ENCODE measurements around the gene SEC14L3.

The SEC14L3 gene

DNA sequence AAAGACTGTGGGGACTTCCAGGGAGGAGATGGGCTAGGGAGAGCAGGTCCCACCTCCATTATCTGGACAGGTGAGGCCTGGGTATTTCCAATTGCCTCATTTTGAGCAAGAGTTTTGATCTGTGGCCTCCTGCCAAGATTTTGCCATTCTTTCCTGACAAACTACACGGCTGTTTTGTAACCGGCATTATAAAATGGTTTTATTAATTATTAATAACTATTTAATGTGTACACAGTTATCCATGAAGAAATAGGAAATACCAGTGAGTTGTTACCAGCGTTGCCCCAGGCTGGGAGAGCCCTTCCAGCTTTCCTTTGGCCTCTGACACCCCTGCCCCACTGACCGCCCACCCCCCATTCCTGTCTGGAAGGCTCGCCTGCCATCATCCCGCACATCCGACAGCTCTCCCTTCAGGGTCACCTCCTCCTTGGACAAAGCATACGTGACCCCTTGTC lies 14.9 kb upstream of the SEC14L3 start:
- no peak for DNase-seq (ENCODE audit: low read depth)
- no peak overlapping the region for H3K4me3 ChIP-seq (ENCODE audit: low read length)
- TF ChIP-seq, protein P1, sequence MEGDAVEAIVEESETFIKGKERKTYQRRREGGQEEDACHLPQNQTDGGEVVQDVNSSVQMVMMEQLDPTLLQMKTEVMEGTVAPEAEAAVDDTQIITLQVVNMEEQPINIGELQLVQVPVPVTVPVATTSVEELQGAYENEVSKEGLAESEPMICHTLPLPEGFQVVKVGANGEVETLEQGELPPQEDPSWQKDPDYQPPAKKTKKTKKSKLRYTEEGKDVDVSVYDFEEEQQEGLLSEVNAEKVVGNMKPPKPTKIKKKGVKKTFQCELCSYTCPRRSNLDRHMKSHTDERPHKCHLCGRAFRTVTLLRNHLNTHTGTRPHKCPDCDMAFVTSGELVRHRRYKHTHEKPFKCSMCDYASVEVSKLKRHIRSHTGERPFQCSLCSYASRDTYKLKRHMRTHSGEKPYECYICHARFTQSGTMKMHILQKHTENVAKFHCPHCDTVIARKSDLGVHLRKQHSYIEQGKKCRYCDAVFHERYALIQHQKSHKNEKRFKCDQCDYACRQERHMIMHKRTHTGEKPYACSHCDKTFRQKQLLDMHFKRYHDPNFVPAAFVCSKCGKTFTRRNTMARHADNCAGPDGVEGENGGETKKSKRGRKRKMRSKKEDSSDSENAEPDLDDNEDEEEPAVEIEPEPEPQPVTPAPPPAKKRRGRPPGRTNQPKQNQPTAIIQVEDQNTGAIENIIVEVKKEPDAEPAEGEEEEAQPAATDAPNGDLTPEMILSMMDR (conservative IDR thresholded peaks at IDR 0.05; ENCODE audit: low read depth, low read length): no peak

DNA sequence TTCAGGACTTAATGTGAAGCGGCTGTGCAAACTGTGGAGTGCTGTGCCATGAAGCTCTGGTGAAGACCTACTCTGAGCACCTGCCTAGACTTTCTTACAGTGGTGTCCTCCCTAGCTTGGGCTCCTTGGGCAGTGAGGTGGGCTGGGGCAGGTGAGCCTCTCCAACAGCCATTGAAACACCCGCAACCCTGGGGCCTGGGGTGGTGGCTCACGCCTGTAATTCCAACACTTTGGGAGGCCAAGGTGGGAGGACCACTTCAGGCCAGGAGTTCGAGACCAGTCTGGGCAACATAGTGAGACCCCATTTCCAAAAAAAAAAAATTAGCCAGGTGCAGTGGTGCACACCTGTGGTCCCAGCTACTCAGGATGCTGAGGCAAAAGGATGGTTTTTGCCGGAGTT lies 14.3 kb upstream of the SEC14L3 start:
- no peak for DNase-seq (ENCODE audit: low read depth)
- TF ChIP-seq, protein P1 (conservative IDR thresholded peaks at IDR 0.05; ENCODE audit: low read depth, low read length): no peak
- no peak overlapping the region for H3K4me3 ChIP-seq (ENCODE audit: low read length)

DNA sequence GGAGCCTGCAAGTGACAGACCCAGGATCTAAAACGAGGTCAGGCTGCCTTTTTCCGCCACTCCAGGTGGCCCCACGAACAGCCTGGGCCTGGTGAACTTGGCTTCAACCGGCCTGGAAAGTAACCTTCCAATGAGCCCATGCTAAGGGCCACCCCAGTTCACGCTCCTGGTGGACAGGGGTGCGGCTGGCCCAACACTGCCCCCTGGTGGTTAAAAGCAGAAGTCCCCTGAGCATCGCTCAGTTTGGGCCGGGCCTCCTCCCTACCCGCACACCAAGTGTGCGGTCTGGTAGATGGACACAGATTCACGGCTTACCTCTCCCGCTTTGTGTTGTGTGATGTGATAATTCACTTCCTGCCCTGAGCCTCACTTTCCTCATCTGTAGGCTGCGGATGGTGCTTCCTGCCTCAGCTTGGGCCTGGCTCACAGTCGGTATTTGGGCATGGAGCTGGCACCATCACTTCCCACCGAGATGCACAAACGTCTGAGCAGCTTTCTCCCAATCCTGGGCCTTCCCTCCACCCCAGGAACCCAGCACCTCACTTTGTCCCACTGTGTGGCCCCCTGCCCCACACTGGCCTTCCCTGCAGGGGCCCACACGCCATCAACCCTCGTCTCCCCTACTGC lies 13.7 kb upstream of the SEC14L3 start:
- TF ChIP-seq, protein P1 (conservative IDR thresholded peaks at IDR 0.05; ENCODE audit: low read depth, low read length): peak; percentile 92
- H3K4me3 ChIP-seq (ENCODE audit: low read length): no peak overlapping the region
- DNase-seq (ENCODE audit: low read depth): no peak

DNA sequence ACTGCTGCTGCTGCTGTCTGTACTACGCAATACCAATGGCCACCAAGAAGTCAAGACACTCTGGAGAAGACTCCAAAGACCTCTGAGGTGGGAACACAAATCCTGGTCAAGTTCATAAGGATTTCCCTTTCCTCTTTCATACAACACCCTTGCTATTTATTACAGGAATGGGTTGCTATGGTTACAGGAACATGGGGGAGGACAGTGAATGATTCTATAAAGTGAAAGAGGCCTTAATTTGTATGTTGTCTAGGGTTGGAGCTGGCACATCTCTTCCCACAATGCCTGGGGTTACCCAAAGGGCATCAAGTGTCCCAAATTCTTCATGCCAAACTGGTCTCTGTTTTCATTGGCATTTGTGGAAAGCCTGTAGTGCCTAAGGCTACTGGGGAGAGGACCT lies 11.4 kb upstream of the SEC14L3 start:
- TF ChIP-seq, protein P1 (conservative IDR thresholded peaks at IDR 0.05; ENCODE audit: low read depth, low read length): no peak
- DNase-seq (ENCODE audit: low read depth): no peak
- H3K4me3 ChIP-seq (ENCODE audit: low read length): no peak overlapping the region

DNA sequence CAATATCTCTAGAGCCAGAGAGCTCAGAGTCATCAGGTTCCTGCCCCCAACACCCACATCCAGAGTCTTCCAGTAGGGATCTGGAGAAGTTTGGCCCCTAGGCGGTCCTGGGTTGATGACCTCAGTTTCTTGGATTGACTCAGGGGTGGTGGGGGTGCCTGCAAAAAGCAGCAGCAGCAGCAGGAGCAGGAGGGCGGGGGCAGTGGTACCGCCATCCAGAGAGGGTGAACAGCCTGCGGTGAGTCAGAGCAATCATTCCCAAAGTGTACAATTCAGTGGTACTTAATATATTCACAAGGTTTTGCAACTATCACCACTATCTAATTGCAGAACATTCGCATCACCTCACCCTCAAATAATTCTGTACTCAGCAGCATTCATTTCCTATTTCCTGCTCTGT lies 9.9 kb upstream of the SEC14L3 start:
- no peak overlapping the region for H3K4me3 ChIP-seq (ENCODE audit: low read length)
- TF ChIP-seq, protein P1 (conservative IDR thresholded peaks at IDR 0.05; ENCODE audit: low read depth, low read length): no peak
- DNase-seq (ENCODE audit: low read depth): no peak

DNA sequence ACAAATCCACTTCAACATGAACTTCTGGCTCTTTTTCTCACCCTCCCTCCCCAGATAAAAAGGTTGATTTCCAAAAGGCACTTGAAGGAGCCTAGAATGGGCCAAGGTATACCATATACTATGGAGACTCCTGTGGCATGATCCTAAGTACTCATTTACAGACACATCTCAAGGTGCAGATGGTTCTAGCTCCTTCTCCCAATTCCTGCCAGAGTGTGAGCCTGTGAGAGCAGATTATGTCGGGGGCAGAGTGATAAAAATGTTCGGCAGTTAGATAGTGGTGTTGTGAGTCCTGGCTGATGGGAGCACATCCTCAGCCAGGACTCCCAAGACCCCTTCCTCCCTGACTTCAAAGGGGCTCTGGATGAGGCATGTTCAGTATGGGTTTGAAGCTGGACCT lies 8.2 kb upstream of the SEC14L3 start:
- H3K4me3 ChIP-seq (ENCODE audit: low read length): no peak overlapping the region
- DNase-seq (ENCODE audit: low read depth): no peak

More for the DNA sequence above, 8.2 kb upstream of the SEC14L3 start:
- TF ChIP-seq, protein P1 (conservative IDR thresholded peaks at IDR 0.05; ENCODE audit: low read depth, low read length): no peak

Measured in retinal pigment epithelial cell (primary cell).